Type B pancreatic cell (in vitro differentiated cells): ENCODE data around the gene PIGS. TPM values are rescaled to one million over a fixed set of nuclear protein-coding genes. Genes with fewer than 3 reads are reported as not detected.

ENCODE experiments used
- DNase-seq: peaks from one replicate; pipeline ENCODE4 v3.0.0; 2021; ENCODE audit warnings: mixed read lengths; ENCODE audit not compliant: unreplicated experiment; ENCODE audit errors: extremely low spot score
- H3K27ac Mint-ChIP-seq: 2 replicates; pipeline ENCODE4 v1.8.0; 2021; ENCODE audit warnings: mild to moderate bottlenecking, mixed read lengths
- H3K27me3 Mint-ChIP-seq: 2 replicates; pipeline ENCODE4 v1.8.0; 2021; ENCODE audit warnings: mixed read lengths
- H3K36me3 Mint-ChIP-seq: 2 replicates; pipeline ENCODE4 v1.8.0; 2021; ENCODE audit warnings: mixed read lengths
- H3K4me1 Mint-ChIP-seq: one replicate; pipeline ENCODE4 v1.8.0; 2021; ENCODE audit warnings: mixed read lengths; ENCODE audit not compliant: unreplicated experiment
- H3K4me3 Mint-ChIP-seq: 2 replicates; pipeline ENCODE4 v1.8.0; 2021; ENCODE audit warnings: mild to moderate bottlenecking, mixed read lengths
- H3K9me3 Mint-ChIP-seq: 2 replicates; pipeline ENCODE4 v1.8.0; 2021; ENCODE audit warnings: mixed read lengths
- CTCF ChIP-seq: fragments of 200-600 bp; sonication (generic); conservative IDR thresholded peaks from 2 replicates; pipeline ENCODE4 v1.5.0; 2021; ENCODE audit warnings: antibody characterized with exemption, mild to moderate bottlenecking
- total RNA-seq: library from RNA; stranded (reverse); gene quantifications from 2 replicates; pipeline ENCODE4 v1.2.1, GENCODE V29; 2021; ENCODE audit warnings: low replicate concordance

Gene PIGS
- total RNA-seq, 1 donor from 2014 or later: 75.0 TPM

GRCh38 chr17:28530250-28530649, 41.1 kb downstream of the PIGS start:
- peaks cover 27% of the 10 kb centered on the region for H3K4me1 Mint-ChIP-seq
- no peaks in the 10 kb centered on the region for H3K27me3 Mint-ChIP-seq
- no peaks in the 10 kb centered on the region for H3K36me3 Mint-ChIP-seq
- no peak for DNase-seq
- H3K9me3 Mint-ChIP-seq: no peaks in the 10 kb centered on the region
- no peak overlapping the region for H3K4me3 Mint-ChIP-seq
- no peak overlapping the region for H3K27ac Mint-ChIP-seq
- TF ChIP-seq CTCF: no peak

GRCh38 chr17:28529013-28529400, 42.3 kb downstream of the PIGS start:
- DNase-seq: no peak
- Mint-ChIP-seq H3K4me1 (peaks cover 33% of the 10 kb centered on the region), H3K4me3 (no peak overlapping the region), H3K9me3 (no peaks in the 10 kb centered on the region), H3K27ac (no peak overlapping the region), H3K27me3 (no peaks in the 10 kb centered on the region), H3K36me3 (no peaks in the 10 kb centered on the region)
- TF ChIP-seq CTCF: no peak

- no peaks in the 10 kb centered on the region for H3K36me3 Mint-ChIP-seq
- H3K27me3 Mint-ChIP-seq: no peaks in the 10 kb centered on the region
Measured at GRCh38 chr17:28528327-28529012, 42.9 kb downstream of the PIGS start.

GRCh38 chr17:28527859-28528258, 43.5 kb downstream of the PIGS start:
- Mint-ChIP-seq H3K4me1 (peaks cover 31% of the 10 kb centered on the region), H3K9me3 (no peaks in the 10 kb centered on the region), H3K4me3 (no peak overlapping the region), H3K36me3 (no peaks in the 10 kb centered on the region), H3K27ac (peak overlapping the region; percentile 49), H3K27me3 (no peaks in the 10 kb centered on the region)
- DNase-seq: no peak
- no peak for TF ChIP-seq CTCF

More at GRCh38 chr17:28528327-28529012, 42.9 kb downstream of the PIGS start:
- no peak overlapping the region for H3K27ac Mint-ChIP-seq
- H3K4me3 Mint-ChIP-seq: no peak overlapping the region
- DNase-seq: no peak
- no peaks in the 10 kb centered on the region for H3K9me3 Mint-ChIP-seq
- TF ChIP-seq CTCF: no peak
- H3K4me1 Mint-ChIP-seq: peaks cover 31% of the 10 kb centered on the region

- Mint-ChIP-seq H3K27ac (peak overlapping the region; percentile 49), H3K4me1 (peaks cover 33% of the 10 kb centered on the region), H3K27me3 (no peaks in the 10 kb centered on the region), H3K9me3 (no peaks in the 10 kb centered on the region), H3K4me3 (no peak overlapping the region), H3K36me3 (no peaks in the 10 kb centered on the region)
- no peak for DNase-seq
- no peak for TF ChIP-seq CTCF
Measured at GRCh38 chr17:28527181-28527681, 44.1 kb downstream of the PIGS start.
